GM18519 (cell line): ENCODE data around the gene TAS2R3.
"Not testable (repeated sequence)": the region's sequence is repeated elsewhere in the genome, so short reads cannot be mapped to it uniquely, and the experiment has no call there.

Experiments used
- ATAC-seq: cut with Tn5 transposase; IDR thresholded peaks from one replicate; pipeline ENCODE4 v1.9.1; 2021; ENCODE audit warnings: mild to moderate bottlenecking, moderate library complexity; ENCODE audit not compliant: unreplicated experiment, low FRiP score

Gene TAS2R3

GRCh38 chr7:141763797-141764196, at the start of gene TAS2R3:
Gene TAS2R3, plus strand, starts transcription at chr7:141764097. Its CDS starts 62 bp downstream, at chr7:141764159.
- ATAC-seq: no peak

- ATAC-seq: no peak
Measured at GRCh38 chr7:141714571-141714970, 49.3 kb upstream of the TAS2R3 start.

- ATAC-seq: no peak
Measured at GRCh38 chr7:141715018-141715417, 48.9 kb upstream of the TAS2R3 start.

- ATAC-seq: no peak
Measured at GRCh38 chr7:141715794-141716689, 47.9 kb upstream of the TAS2R3 start.

GRCh38 chr7:141717450-141717849, 46.4 kb upstream of the TAS2R3 start:
- ATAC-seq: no peak

GRCh38 chr7:141722529-141722928, 41.4 kb upstream of the TAS2R3 start:
- ATAC-seq: no peak

GRCh38 chr7:141729020-141729419, 34.9 kb upstream of the TAS2R3 start:
- ATAC-seq: no peak

- no peak for ATAC-seq
Measured at GRCh38 chr7:141731476-141732149, 32.3 kb upstream of the TAS2R3 start.

GRCh38 chr7:141737118-141737835, 26.6 kb upstream of the TAS2R3 start:
- ATAC-seq: no peak

- ATAC-seq: peak; percentile 81
Measured at GRCh38 chr7:141737836-141738591, 25.9 kb upstream of the TAS2R3 start, which contains the start of gene SSBP1. Gene SSBP1, plus strand, starts transcription at chr7:141738358. Its CDS starts 809 bp downstream, at chr7:141739167.

- ATAC-seq: no peak
Measured at GRCh38 chr7:141738592-141739013, 25.3 kb upstream of the TAS2R3 start.

- no peak for ATAC-seq
Measured at GRCh38 chr7:141739250-141739649, 24.6 kb upstream of the TAS2R3 start.

GRCh38 chr7:141742229-141742628, 21.7 kb upstream of the TAS2R3 start:
- no peak for ATAC-seq

GRCh38 chr7:141744131-141744530, 19.8 kb upstream of the TAS2R3 start:
- no peak for ATAC-seq

- ATAC-seq: no peak
Measured at GRCh38 chr7:141748396-141748795, 15.5 kb upstream of the TAS2R3 start.

GRCh38 chr7:141751904-141752303, 12.0 kb upstream of the TAS2R3 start:
- not testable (repeated sequence) for ATAC-seq

GRCh38 chr7:141752634-141753033, 11.3 kb upstream of the TAS2R3 start:
- ATAC-seq: no peak

GRCh38 chr7:141754939-141755338, 9.0 kb upstream of the TAS2R3 start:
- ATAC-seq: no peak

GRCh38 chr7:141770083-141770583, 6.2 kb downstream of the TAS2R3 start:
- ATAC-seq: not testable (repeated sequence)

- ATAC-seq: no peak
Measured at GRCh38 chr7:141776374-141776773, 12.5 kb downstream of the TAS2R3 start, which contains the start of gene TAS2R4. Gene TAS2R4, plus strand, starts transcription at chr7:141776674. Its CDS starts 1,815 bp downstream, at chr7:141778489.
